GM18517 (cell line): ENCODE data around the gene NME2.

Experiments
- ATAC-seq: cut with Tn5 transposase; IDR thresholded peaks from one replicate; pipeline ENCODE4 v1.9.1; 2021; ENCODE audit warnings: mild to moderate bottlenecking, moderate library complexity; ENCODE audit not compliant: unreplicated experiment

NME2 gene

DNA sequence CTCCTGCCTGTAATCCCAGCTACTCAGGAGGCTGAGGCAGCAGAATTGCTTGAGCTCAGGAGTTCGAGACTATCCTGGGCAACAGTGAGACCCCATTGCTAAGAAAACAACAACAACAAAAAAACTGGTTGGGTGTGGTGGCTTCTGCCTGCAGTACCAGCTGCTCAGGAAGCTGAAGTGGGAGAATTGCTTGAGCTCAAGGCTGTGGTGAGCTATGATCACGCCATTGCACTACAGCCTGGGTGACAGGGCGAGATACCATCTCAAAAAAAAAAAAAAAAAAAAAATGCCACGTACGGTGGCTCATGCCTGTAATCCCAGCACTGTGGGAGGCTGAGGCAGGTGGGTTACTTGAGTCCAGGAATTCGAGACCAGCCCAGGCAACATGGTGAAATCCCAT is 34.1 kb downstream of the NME2 start:
- ATAC-seq, result no peak

DNA sequence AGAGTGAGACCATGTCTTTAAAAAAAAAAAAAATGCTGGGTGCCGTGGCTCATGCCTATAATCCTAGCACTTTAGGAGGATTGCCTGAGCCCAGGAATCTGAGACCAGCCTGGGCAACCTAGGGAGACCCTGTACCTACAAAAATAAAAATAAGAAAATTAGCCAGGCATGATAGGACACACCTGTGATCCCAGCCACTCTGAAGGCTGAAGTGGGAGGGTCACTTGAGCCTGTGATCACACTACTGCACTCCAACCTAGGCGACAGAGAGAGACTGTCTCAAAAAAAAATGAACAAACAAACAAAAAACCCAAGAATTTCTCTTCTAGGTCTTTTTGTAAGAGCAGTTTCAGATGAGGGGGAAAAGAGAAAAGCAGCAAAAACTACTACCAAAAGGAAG is 34.6 kb downstream of the NME2 start:
- ATAC-seq, result no peak

GRCh38 chr17:51203838-51204237 is 37.6 kb downstream of the NME2 start:
- ATAC-seq, result no peak

DNA sequence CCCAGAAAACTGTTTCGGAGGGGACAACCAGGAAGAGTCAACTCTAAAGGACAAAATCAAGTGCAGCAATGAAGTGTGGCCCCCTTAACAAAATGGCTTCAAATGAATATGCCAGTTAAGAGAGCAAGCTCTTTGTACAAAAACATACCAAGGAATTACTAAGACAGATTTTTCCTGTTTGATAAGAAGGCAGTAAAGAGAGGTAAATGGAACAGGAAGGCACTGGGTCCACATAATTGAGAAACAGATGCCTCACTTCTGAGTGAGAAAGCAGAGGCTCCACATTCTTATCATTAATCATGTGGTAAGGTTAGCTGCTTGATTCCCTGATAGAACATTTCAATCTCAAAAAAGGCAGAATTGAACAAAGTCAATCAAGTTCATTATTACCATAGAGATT is 48.7 kb downstream of the NME2 start:
- ATAC-seq, result no peak

DNA sequence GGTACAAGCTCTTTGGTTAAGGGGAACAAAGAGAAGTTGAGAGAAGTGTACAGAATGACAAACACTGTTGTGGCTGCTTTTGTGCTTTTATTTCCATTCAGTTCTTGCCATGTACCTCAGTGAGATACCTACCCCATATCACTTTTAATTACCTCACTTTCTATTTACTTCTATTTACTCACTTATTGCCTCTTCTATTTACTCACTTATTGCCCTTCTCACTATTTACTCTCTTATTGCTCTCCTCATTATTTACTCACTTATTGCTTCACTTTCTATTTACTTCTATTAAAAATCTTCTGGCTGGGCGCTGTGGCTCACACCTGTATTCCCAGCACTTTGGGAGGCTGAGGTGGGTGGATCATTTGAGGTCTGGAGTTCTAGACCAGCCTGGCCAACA is 51.7 kb downstream of the NME2 start:
- no peak for ATAC-seq

DNA sequence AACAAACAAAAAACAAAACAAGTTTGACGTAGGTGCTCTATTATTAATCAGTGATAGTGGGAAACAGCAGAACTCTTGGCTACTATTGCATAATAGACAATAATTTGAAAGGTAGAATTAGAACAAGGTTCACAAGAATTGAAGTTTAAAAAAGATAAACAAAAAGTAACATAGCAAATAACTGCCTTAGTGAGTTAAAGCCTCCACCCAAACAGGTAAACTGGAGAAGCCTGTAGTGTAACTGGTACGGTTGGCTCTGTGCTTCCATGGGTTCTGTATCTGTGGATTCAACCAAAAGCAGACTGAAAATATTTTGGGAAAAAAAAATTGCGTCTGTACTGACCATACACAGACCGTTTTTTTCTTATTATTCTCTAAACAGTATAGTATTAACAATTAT is 55.1 kb downstream of the NME2 start:
- no peak for ATAC-seq
